Measurements from ENCODE around the gene TTC39C.
A peak's percentile ranks its signal among the peaks of the same experiment; 100 is the strongest.
"Not testable (repeated sequence)": the region's sequence is repeated elsewhere in the genome, so short reads cannot be mapped to it uniquely, and the experiment has no call there.

Gene TTC39C

DNA sequence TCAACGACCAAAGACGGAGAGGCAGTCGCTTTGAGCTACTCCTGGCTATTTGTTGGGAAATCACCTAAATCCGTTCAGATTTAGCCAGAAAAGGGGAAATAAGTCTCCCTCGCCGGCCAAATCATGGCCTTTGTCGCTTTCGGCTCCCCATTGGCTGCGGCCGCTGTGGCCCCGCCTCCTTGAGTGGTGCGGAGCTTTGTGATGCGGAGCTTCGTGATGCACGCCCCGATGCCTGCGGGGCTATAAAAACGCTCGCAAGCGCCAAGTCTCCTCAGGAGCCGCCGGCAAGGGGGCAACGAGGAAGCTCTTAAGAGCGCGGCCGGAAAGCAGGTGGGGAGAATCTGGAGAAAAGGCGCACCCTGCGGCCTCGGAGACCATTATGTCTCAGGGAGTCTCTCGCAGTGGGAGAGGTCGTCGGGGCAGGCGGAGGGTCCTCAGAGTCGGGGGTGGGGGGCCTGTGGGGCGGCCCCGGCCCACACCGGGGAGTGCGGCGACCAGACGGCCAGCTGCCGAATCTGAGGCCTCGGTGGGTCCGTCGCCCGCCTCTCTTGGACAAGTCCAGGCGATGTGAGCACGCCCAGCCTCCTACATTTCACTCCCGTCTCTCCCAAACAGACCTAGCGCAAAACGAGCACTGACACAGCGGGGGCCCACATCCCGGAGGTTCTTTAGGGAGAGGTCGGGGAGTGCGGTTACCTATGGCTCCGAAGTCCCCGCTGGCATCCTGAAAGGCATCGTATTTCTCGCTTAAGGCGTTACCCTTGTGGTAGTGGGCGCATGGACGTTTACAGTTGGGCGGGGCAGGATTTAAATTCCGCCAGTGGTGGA, 124.4 kb downstream of the TTC39C start, which contains the start of gene CABYR:
Gene CABYR (plus strand): TSS at position 274 of the 828 bp plus-strand sequence. CDS start 4,053 bp downstream, outside the sequence.
- Histone ChIP-seq H3K4me2 (ENCODE audit: insufficient read depth, low read length) (no peak within 1 kb of the TSS), H4K20me1 (ENCODE audit: insufficient read depth, low read length) (no peaks in the 10 kb centered on the region), H3K27me3 (ENCODE audit: insufficient read depth, low read length, poor library complexity) (no peaks in the 10 kb centered on the region), H3K4me1 (ENCODE audit: insufficient read depth, low read length) (no peaks in the 10 kb centered on the region), H2AFZ (ENCODE audit: low read depth, low read length) (no peak within 1 kb of the TSS), H3K9ac (ENCODE audit: low read depth, low read length) (no peak within 1 kb of the TSS), H3K79me2 (ENCODE audit: insufficient read depth, low read length) (no peaks in the 10 kb centered on the region), H3K36me3 (ENCODE audit: insufficient read depth, low read length) (no peaks in the 10 kb centered on the region), H3K4me3 (ENCODE audit: low read depth in 1 of 2, low read length in 2 of 2) (no peak within 1 kb of the TSS), H3K9me3 (ENCODE audit: insufficient read depth, low read length, severe bottlenecking) (no peaks in the 10 kb centered on the region), H3K27ac (ENCODE audit: low read length) (no peak within 1 kb of the TSS)
- DNase-seq, result no peak
- ATAC-seq (ENCODE audit: insufficient read depth, low read depth), result peak; percentile 43
- TF ChIP-seq EZH2 (IDR thresholded peaks at IDR 0.05; ENCODE audit: borderline replicate concordance, low read depth, low read length, severe bottlenecking), result no peak
- TF ChIP-seq, protein P1, sequence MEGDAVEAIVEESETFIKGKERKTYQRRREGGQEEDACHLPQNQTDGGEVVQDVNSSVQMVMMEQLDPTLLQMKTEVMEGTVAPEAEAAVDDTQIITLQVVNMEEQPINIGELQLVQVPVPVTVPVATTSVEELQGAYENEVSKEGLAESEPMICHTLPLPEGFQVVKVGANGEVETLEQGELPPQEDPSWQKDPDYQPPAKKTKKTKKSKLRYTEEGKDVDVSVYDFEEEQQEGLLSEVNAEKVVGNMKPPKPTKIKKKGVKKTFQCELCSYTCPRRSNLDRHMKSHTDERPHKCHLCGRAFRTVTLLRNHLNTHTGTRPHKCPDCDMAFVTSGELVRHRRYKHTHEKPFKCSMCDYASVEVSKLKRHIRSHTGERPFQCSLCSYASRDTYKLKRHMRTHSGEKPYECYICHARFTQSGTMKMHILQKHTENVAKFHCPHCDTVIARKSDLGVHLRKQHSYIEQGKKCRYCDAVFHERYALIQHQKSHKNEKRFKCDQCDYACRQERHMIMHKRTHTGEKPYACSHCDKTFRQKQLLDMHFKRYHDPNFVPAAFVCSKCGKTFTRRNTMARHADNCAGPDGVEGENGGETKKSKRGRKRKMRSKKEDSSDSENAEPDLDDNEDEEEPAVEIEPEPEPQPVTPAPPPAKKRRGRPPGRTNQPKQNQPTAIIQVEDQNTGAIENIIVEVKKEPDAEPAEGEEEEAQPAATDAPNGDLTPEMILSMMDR (IDR thresholded peaks at IDR 0.05; ENCODE audit: borderline replicate concordance, extremely low read depth, low read length, poor library complexity, severe bottlenecking), result no peak

GRCh38 chr18:24140697-24141096, 126.1 kb downstream of the TTC39C start:
- no peaks in the 10 kb centered on the region for H4K20me1 ChIP-seq (ENCODE audit: insufficient read depth, low read length)
- no peaks in the 10 kb centered on the region for H3K36me3 ChIP-seq (ENCODE audit: insufficient read depth, low read length)
- no peak overlapping the region for H3K4me2 ChIP-seq (ENCODE audit: insufficient read depth, low read length)
- H3K27me3 ChIP-seq (ENCODE audit: insufficient read depth, low read length, poor library complexity), result no peaks in the 10 kb centered on the region
- no peak for TF ChIP-seq EZH2 (IDR thresholded peaks at IDR 0.05; ENCODE audit: borderline replicate concordance, low read depth, low read length, severe bottlenecking)
- TF ChIP-seq, protein P1 (IDR thresholded peaks at IDR 0.05; ENCODE audit: borderline replicate concordance, extremely low read depth, low read length, poor library complexity, severe bottlenecking), result no peak
- no peaks in the 10 kb centered on the region for H3K4me1 ChIP-seq (ENCODE audit: insufficient read depth, low read length)
- H3K4me3 ChIP-seq (ENCODE audit: low read depth in 1 of 2, low read length in 2 of 2), result no peak overlapping the region
- no peak for DNase-seq
- ATAC-seq (ENCODE audit: insufficient read depth, low read depth), result no peak
- H3K9ac ChIP-seq (ENCODE audit: low read depth, low read length), result no peak overlapping the region
- H3K9me3 ChIP-seq (ENCODE audit: insufficient read depth, low read length, severe bottlenecking), result no peaks in the 10 kb centered on the region
- no peak overlapping the region for H3K27ac ChIP-seq (ENCODE audit: low read length)
- H2AFZ ChIP-seq (ENCODE audit: low read depth, low read length), result no peak overlapping the region
- no peaks in the 10 kb centered on the region for H3K79me2 ChIP-seq (ENCODE audit: insufficient read depth, low read length)

DNA sequence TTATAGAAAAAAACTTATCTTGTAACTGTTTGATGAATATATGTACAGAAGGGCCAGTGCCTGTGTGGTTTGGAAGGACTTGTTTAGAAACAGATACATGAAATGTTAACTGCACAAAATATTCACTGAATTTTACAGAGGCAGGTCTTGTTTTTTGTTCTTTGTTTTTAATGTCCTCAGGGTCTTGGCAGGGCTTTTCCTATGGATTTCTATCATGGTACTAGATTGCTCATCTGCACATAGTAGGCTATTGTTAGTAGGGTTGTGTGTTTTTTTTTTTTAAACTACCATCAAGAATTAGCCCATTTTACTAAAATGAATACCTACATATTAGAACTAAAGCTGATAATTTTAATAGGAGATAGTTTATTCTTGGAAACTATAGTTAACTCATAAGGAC, 127.8 kb downstream of the TTC39C start:
- H3K4me2 ChIP-seq (ENCODE audit: insufficient read depth, low read length), result no peak overlapping the region
- no peak overlapping the region for H3K4me3 ChIP-seq (ENCODE audit: low read depth in 1 of 2, low read length in 2 of 2)
- no peak overlapping the region for H3K27ac ChIP-seq (ENCODE audit: low read length)
- no peaks in the 10 kb centered on the region for H3K27me3 ChIP-seq (ENCODE audit: insufficient read depth, low read length, poor library complexity)
- no peaks in the 10 kb centered on the region for H4K20me1 ChIP-seq (ENCODE audit: insufficient read depth, low read length)
- H2AFZ ChIP-seq (ENCODE audit: low read depth, low read length), result no peak overlapping the region
- H3K79me2 ChIP-seq (ENCODE audit: insufficient read depth, low read length), result no peaks in the 10 kb centered on the region
- H3K36me3 ChIP-seq (ENCODE audit: insufficient read depth, low read length), result no peaks in the 10 kb centered on the region
- no peak for DNase-seq
- no peak overlapping the region for H3K9ac ChIP-seq (ENCODE audit: low read depth, low read length)
- ATAC-seq (ENCODE audit: insufficient read depth, low read depth), result no peak
- no peaks in the 10 kb centered on the region for H3K9me3 ChIP-seq (ENCODE audit: insufficient read depth, low read length, severe bottlenecking)
- H3K4me1 ChIP-seq (ENCODE audit: insufficient read depth, low read length), result no peaks in the 10 kb centered on the region
- TF ChIP-seq EZH2 (IDR thresholded peaks at IDR 0.05; ENCODE audit: borderline replicate concordance, low read depth, low read length, severe bottlenecking), result no peak
- TF ChIP-seq, protein P1 (IDR thresholded peaks at IDR 0.05; ENCODE audit: borderline replicate concordance, extremely low read depth, low read length, poor library complexity, severe bottlenecking), result no peak

GRCh38 chr18:24149591-24149990, 135.0 kb downstream of the TTC39C start:
- DNase-seq; H3K36me3 ChIP-seq (ENCODE audit: insufficient read depth, low read length): not testable (repeated sequence)

More at GRCh38 chr18:24149591-24149990, 135.0 kb downstream of the TTC39C start:
- H3K4me2 ChIP-seq (ENCODE audit: insufficient read depth, low read length); H3K9ac ChIP-seq (ENCODE audit: low read depth, low read length); H3K4me1 ChIP-seq (ENCODE audit: insufficient read depth, low read length); H4K20me1 ChIP-seq (ENCODE audit: insufficient read depth, low read length); H3K79me2 ChIP-seq (ENCODE audit: insufficient read depth, low read length); H3K27ac ChIP-seq (ENCODE audit: low read length); H3K4me3 ChIP-seq (ENCODE audit: low read depth in 1 of 2, low read length in 2 of 2); H2AFZ ChIP-seq (ENCODE audit: low read depth, low read length); H3K27me3 ChIP-seq (ENCODE audit: insufficient read depth, low read length, poor library complexity); ATAC-seq (ENCODE audit: insufficient read depth, low read depth); H3K9me3 ChIP-seq (ENCODE audit: insufficient read depth, low read length, severe bottlenecking): not testable (repeated sequence)

Measured in DND-41 (cell line).